Karpas-422 (cell line): ENCODE measurements around the gene TBC1D22A. TPM values are rescaled to one million over a fixed set of nuclear protein-coding genes. Genes with fewer than 3 reads are reported as not detected.

Source experiments
- DNase-seq: peaks from one replicate; pipeline ENCODE4 v3.0.0-alpha.2; 2015
- H2AFZ ChIP-seq: fragments of 200-600 bp; sonication (generic); 2 replicates; pipeline ENCODE4 v1.6.1; 2014; ENCODE audit warnings: antibody characterized with exemption, low read length, mixed read lengths
- H3K27ac ChIP-seq: fragments of 200-600 bp; sonication (generic); 2 replicates; pipeline ENCODE4 v1.5.1; 2014; ENCODE audit warnings: mild to moderate bottlenecking, low read length, moderate library complexity
- H3K27me3 ChIP-seq: fragments of 200-600 bp; sonication (generic); 2 replicates; pipeline ENCODE4 v1.6.1; 2014; ENCODE audit warnings: low read length, mixed read lengths
- H3K36me3 ChIP-seq: fragments of 200-600 bp; sonication (generic); 2 replicates; pipeline ENCODE4 v1.6.1; 2014; ENCODE audit warnings: low read length, mixed read lengths; ENCODE audit not compliant: insufficient read depth
- H3K4me1 ChIP-seq: fragments of 200-600 bp; sonication (generic); 2 replicates; pipeline ENCODE4 v1.6.1; 2014; ENCODE audit warnings: mild to moderate bottlenecking, low read length, mixed read lengths
- H3K4me2 ChIP-seq: fragments of 200-600 bp; sonication (generic); 2 replicates; pipeline ENCODE4 v1.6.1; 2014; ENCODE audit warnings: low read length, low read depth, mild to moderate bottlenecking; ENCODE audit not compliant: poor library complexity, severe bottlenecking
- H3K4me3 ChIP-seq: fragments of 200-600 bp; sonication (generic); 2 replicates; pipeline ENCODE4 v1.5.1; 2014; ENCODE audit warnings: mild to moderate bottlenecking, antibody characterized with exemption, low read length, mixed read lengths
- H3K79me2 ChIP-seq: fragments of 200-600 bp; sonication (generic); 2 replicates; pipeline ENCODE4 v1.6.1; 2014; ENCODE audit warnings: mild to moderate bottlenecking, low read length, mixed read lengths
- H3K9ac ChIP-seq: fragments of 200-600 bp; sonication (generic); 2 replicates; pipeline ENCODE4 v1.6.0; 2014; ENCODE audit warnings: low read length
- H3K9me2 ChIP-seq: fragments of 200-600 bp; sonication (generic), shearing (Covaris generic); replicated peaks from 2 replicates; pipeline ENCODE4 v1.6.0; 2014; ENCODE audit warnings: mild to moderate bottlenecking, low read length, moderate library complexity; ENCODE audit not compliant: insufficient read depth
- H3K9me3 ChIP-seq: fragments of 300-700, 200-600 bp; sonication (generic); 2 replicates; pipeline ENCODE4 v1.6.1; 2014; ENCODE audit warnings: low read length, mixed read lengths
- H4K20me1 ChIP-seq: fragments of 200-600 bp; sonication (generic); 2 replicates; pipeline ENCODE4 v1.6.1; 2014; ENCODE audit warnings: mild to moderate bottlenecking, antibody characterized with exemption, low read length, low read depth; ENCODE audit not compliant: insufficient read depth
- total RNA-seq: library from RNA; depleted of rRNA; stranded (reverse); fragments of >200 nt; shearing (Covaris generic); gene quantifications from 2 replicates; pipeline ENCODE4 v1.2.3, GENCODE V29; 2014; ENCODE audit warnings: low replicate concordance

The TBC1D22A gene
- total RNA-seq, 1 experiment from 2014 or later, result 27.7 TPM

DNA sequence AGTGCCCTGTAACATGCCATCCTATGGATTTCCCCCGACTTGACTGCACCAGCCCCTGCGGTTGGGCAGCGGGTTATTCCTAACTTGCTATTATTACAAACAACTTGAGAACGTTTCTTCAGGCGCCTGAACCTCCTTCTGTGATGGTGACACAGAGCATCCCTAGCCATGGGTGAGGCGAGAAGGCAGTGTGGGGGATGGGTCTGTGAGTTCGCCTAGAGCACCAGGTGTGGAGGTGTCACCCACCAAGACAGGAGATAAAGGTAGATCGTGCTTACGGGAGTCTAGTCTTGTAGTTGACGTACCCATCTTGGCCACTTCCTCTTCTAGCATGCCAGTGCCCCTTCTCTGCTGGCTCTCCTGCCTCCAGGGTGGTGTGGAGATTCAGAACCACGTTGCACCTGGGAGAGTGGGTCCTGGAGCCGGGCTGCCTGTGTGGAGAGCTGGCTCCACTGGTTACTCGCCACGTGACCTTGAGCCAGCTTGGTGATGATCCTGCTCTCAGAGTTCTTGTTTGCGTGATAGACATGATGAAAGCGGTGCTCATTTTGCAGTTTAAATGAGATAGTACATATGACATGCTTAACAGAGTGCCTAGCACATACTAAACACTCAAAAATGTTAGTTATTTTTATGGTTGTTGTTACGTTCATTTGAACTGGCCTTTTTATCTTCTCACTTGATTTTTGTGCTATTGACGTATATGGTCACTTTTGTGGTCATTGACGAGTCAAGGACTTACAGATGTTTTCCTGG is 37.8 kb downstream of the TBC1D22A start:
- Histone ChIP-seq H3K4me3 (no peak overlapping the region), H2AFZ (no peak overlapping the region), H3K27me3 (no peaks in the 10 kb centered on the region), H3K79me2 (peaks cover 67% of the 10 kb centered on the region), H3K36me3 (peaks cover 38% of the 10 kb centered on the region), H3K27ac (no peak overlapping the region), H3K9ac (no peak overlapping the region), H3K4me2 (no peak overlapping the region), H3K4me1 (peaks cover 25% of the 10 kb centered on the region), H3K9me3 (no peaks in the 10 kb centered on the region), H4K20me1 (peaks cover 14% of the 10 kb centered on the region), H3K9me2 (no peaks in the 10 kb centered on the region)
- no peak for DNase-seq

DNA sequence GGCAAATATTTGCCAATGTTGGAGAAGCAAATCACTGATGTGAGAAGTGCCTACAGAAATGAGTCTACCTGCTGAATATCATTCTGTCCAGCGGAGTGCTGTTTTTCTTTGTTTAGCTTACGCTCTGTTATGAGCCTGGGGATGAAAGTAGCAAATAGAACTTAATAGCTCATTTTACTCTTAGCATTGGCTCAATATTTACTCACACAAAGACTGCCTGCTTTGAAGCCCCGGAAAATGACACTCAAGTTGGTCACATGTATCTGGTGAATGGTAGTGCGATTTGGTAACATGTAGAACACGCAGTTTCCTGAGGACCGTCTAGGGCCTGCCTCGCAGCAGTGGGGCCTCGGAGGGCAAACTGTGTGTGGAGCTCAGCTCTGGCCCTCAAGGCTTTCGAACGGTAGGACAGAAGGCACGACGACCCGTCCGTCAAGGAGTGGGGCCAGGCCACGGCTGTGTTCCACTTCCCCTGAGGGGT is 38.9 kb downstream of the TBC1D22A start:
- Histone ChIP-seq H3K9me3 (no peaks in the 10 kb centered on the region), H3K79me2 (peaks cover 72% of the 10 kb centered on the region), H3K27ac (no peak overlapping the region), H4K20me1 (peaks cover 14% of the 10 kb centered on the region), H3K9me2 (no peaks in the 10 kb centered on the region), H3K27me3 (no peaks in the 10 kb centered on the region), H3K4me2 (no peak overlapping the region), H3K4me3 (no peak overlapping the region), H3K9ac (no peak overlapping the region), H3K4me1 (peaks cover 25% of the 10 kb centered on the region), H2AFZ (no peak overlapping the region), H3K36me3 (peaks cover 39% of the 10 kb centered on the region)
- no peak for DNase-seq

DNA sequence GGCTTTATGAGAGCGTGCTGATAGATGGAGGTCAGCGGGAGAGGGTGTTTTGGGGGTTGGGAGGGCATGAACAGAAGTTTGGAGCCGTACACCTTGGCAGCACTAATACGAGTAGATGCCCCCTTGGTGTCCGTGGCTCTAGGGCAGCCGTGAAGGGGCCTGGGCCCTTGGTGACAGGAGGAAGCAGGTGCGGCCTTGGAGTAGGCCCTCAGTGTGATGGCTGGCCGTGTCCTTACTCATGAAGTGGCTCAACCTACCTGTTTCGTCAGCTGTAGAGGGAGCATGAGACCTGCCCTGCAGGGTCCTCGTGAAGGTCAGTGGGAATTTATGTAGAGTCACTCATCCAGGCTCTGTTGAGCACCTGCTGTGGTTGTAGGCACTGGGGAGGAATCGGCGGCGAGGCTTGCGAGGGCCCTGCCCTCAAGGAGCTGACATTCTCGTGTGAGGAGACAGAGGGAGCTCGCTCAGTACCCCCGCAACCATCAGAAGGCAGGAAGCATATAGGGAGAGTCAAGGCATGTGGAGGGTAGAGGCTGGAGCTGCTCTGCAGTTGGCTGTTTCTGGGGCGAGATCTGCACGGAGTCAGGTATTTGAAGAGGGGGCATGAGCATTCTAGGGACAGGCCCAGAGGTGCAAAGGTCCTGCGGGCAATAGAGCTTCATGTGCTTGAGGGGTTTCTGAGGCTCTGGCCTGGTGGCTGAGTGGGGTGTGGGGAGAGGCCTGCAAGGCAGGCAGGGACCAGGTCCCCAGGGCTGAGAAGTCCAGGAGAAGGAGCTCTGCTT is 39.6 kb downstream of the TBC1D22A start:
- Histone ChIP-seq H3K27me3 (no peaks in the 10 kb centered on the region), H3K9ac (no peak overlapping the region), H3K4me1 (peaks cover 22% of the 10 kb centered on the region), H2AFZ (no peak overlapping the region), H3K36me3 (peaks cover 44% of the 10 kb centered on the region), H3K27ac (no peak overlapping the region), H3K4me3 (no peak overlapping the region), H3K9me3 (no peaks in the 10 kb centered on the region), H3K4me2 (no peak overlapping the region), H3K79me2 (peaks cover 78% of the 10 kb centered on the region), H4K20me1 (peaks cover 19% of the 10 kb centered on the region), H3K9me2 (no peaks in the 10 kb centered on the region)
- no peak for DNase-seq

DNA sequence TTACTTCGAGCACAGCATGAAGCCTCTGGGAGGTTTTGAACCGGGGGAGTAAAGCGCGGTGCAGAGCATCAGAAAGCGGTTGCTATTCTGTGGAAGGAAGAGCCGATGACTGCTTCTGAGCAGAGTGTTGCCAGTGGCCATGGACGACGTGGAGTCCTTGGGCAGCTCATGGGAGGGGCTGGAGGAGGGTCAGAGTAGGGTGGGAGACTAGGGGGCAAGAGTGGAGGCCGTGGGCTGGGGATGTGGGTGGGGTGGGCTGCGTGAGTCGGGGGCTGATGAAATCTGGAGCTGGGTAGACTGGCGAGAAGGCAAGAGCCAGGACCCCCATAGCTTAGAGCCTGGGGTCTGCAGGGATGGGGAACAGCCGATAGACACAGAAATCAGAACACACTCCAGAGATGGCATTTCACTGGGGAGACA is 40.2 kb downstream of the TBC1D22A start:
- H2AFZ ChIP-seq, result no peak overlapping the region
- peaks cover 50% of the 10 kb centered on the region for H3K36me3 ChIP-seq
- DNase-seq, result no peak
- H3K9me2 ChIP-seq, result no peaks in the 10 kb centered on the region
- no peak overlapping the region for H3K4me2 ChIP-seq
- peaks cover 84% of the 10 kb centered on the region for H3K79me2 ChIP-seq
- no peak overlapping the region for H3K9ac ChIP-seq
- no peak overlapping the region for H3K4me3 ChIP-seq
- H3K4me1 ChIP-seq, result peaks cover 16% of the 10 kb centered on the region
- no peaks in the 10 kb centered on the region for H3K27me3 ChIP-seq
- H3K9me3 ChIP-seq, result no peaks in the 10 kb centered on the region
- H3K27ac ChIP-seq, result no peak overlapping the region
- peaks cover 20% of the 10 kb centered on the region for H4K20me1 ChIP-seq

DNA sequence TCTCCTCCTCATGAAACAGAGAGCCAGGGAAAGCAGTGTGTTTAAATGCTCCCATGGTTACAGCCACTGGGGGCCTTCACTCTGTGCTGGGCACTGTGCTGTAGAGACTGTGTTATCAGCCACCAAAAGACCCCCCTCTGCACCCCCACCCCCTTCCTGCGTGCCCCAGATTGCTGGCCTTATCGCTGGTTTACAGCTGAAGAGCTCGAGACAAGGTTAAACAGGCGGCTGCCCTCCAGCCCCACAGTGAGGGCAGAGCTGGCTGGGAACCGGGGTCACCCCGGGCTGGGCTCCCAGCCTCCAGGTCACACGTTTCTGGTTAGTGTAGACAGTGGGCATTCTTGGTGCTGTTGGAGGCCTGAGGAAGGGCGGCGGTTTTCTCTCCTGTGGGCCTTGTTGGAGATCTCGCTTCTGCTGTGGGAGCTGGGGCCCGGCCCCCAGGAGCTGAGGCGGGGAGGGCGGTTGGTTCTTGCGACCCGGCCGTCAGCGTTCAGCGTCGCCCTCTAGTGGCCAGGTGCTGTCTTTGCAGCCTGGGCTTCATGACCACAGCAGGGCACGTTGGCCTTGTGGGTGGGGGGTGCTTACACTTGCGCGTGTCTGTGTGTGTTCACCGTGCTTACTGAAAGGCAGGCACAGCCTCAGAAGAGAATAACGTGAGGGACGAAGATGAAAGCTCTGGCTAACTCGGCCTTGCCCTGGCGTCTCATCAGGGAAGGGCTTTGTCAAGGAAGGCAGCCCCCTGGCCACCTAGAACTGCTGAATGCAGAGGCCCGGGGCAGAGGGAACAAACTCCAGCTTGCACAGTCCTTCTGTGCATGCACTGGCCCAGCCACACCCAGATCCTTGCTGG is 40.8 kb downstream of the TBC1D22A start:
- H3K27me3 ChIP-seq, result no peaks in the 10 kb centered on the region
- H3K9me3 ChIP-seq, result no peaks in the 10 kb centered on the region
- peak; percentile 87 for DNase-seq
- H3K9ac ChIP-seq, result no peak overlapping the region
- H4K20me1 ChIP-seq, result peaks cover 20% of the 10 kb centered on the region
- H3K4me3 ChIP-seq, result no peak overlapping the region
- no peaks in the 10 kb centered on the region for H3K9me2 ChIP-seq
- H3K27ac ChIP-seq, result no peak overlapping the region
- H3K79me2 ChIP-seq, result peaks cover 84% of the 10 kb centered on the region
- peaks cover 10% of the 10 kb centered on the region for H3K4me1 ChIP-seq
- peaks cover 50% of the 10 kb centered on the region for H3K36me3 ChIP-seq
- no peak overlapping the region for H3K4me2 ChIP-seq
- no peak overlapping the region for H2AFZ ChIP-seq

DNA sequence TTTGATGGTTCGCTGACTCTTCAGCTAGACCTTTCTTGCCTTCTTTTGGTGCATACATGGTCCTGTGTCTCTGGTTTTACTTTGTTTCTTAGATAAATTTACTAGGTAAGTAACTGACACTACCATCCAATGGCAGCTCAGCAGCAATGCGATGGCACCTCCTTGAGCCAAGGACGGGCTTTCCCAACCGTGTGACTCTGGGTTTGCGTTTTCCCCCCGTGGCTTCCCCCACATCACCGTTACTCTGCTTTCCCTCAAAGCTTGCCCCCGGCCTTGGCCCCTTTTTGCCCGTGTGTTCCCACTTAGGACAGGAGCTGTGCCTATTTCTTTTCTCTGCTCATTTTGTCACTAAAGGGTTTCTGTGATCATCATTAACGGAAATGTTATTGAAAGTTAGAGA is 41.5 kb downstream of the TBC1D22A start:
- peaks cover 20% of the 10 kb centered on the region for H4K20me1 ChIP-seq
- no peak overlapping the region for H3K27ac ChIP-seq
- peaks cover 85% of the 10 kb centered on the region for H3K79me2 ChIP-seq
- no peak overlapping the region for H3K4me2 ChIP-seq
- no peak for DNase-seq
- no peaks in the 10 kb centered on the region for H3K27me3 ChIP-seq
- H3K9me3 ChIP-seq, result no peaks in the 10 kb centered on the region
- H3K36me3 ChIP-seq, result peaks cover 47% of the 10 kb centered on the region
- H2AFZ ChIP-seq, result no peak overlapping the region
- peaks cover 4% of the 10 kb centered on the region for H3K4me1 ChIP-seq
- H3K4me3 ChIP-seq, result no peak overlapping the region
- H3K9ac ChIP-seq, result no peak overlapping the region
- no peaks in the 10 kb centered on the region for H3K9me2 ChIP-seq

DNA sequence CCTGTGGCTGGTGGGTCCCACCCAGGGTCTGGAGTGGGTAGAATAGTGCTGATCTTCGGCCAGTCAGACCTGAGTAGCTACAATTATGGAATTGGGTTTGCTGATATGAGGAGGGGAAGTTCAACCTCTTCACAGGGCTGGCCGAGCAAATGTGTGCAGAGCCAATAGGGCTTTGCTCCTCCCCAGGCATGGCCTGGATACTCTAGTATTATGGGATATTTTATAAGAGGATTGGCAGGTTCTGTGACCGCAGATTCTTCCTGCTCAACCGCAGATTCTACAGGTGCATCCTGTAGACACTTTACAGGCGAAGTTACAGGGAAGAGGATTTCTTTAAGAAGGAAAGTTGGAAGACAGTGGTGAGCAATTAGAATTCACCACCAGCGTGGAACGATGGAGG is 44.3 kb downstream of the TBC1D22A start:
- H3K4me2 ChIP-seq, result no peak overlapping the region
- DNase-seq, result no peak
- H2AFZ ChIP-seq, result no peak overlapping the region
- peaks cover 25% of the 10 kb centered on the region for H4K20me1 ChIP-seq
- no peaks in the 10 kb centered on the region for H3K27me3 ChIP-seq
- no peak overlapping the region for H3K9ac ChIP-seq
- H3K9me2 ChIP-seq, result no peaks in the 10 kb centered on the region
- peaks cover 30% of the 10 kb centered on the region for H3K36me3 ChIP-seq
- peaks cover 4% of the 10 kb centered on the region; the same call in 1 of the 2 replicates for H3K4me1 ChIP-seq
- H3K4me3 ChIP-seq, result no peak overlapping the region
- H3K27ac ChIP-seq, result no peak overlapping the region
- no peaks in the 10 kb centered on the region for H3K9me3 ChIP-seq
- H3K79me2 ChIP-seq, result peaks cover 85% of the 10 kb centered on the region
